Mesendoderm (in vitro differentiated cells): Measurements from ENCODE around the gene PTX4.

Source experiments
- DNase-seq: peaks from one replicate; pipeline ENCODE4 v3.0.0; 2013
- H2AK5ac ChIP-seq: 2 replicates; pipeline ENCODE4 v1.6.1; 2013; ENCODE audit warnings: low read length, inconsistent platforms
- H2BK120ac ChIP-seq: 2 replicates; pipeline ENCODE4 v1.6.1; 2013; ENCODE audit warnings: low read depth, mild to moderate bottlenecking, low read length, moderate library complexity, mixed read lengths
- H2BK15ac ChIP-seq: replicated peaks from 2 replicates; pipeline ENCODE4 v1.6.1; 2013; ENCODE audit warnings: low read depth, mild to moderate bottlenecking, moderate library complexity
- H2BK5ac ChIP-seq: 2 replicates; pipeline ENCODE4 v1.6.1; 2013; ENCODE audit warnings: low read length, inconsistent platforms
- H3K18ac ChIP-seq: 2 replicates; pipeline ENCODE4 v1.6.1; 2013; ENCODE audit warnings: mild to moderate bottlenecking, low read length, mixed read lengths
- H3K23ac ChIP-seq: one replicate; pipeline ENCODE4 v1.6.1; 2013; ENCODE audit warnings: low read length
- H3K27ac ChIP-seq: 2 replicates; pipeline ENCODE4 v1.5.1; 2013; ENCODE audit warnings: low read depth, mild to moderate bottlenecking, inconsistent platforms, low read length, moderate library complexity
- H3K27me3 ChIP-seq: 2 replicates; pipeline ENCODE4 v1.6.1; 2013; ENCODE audit warnings: low read length, control low read depth, mild to moderate bottlenecking, inconsistent platforms; ENCODE audit not compliant: insufficient read depth, poor library complexity
- H3K36me3 ChIP-seq: 2 replicates; pipeline ENCODE4 v1.6.1; 2013; ENCODE audit warnings: low read length, inconsistent platforms; ENCODE audit not compliant: control insufficient read depth, insufficient read depth
- H3K4ac ChIP-seq: one replicate; pipeline ENCODE4 v1.6.1; 2013; ENCODE audit warnings: low read depth, mild to moderate bottlenecking, low read length, moderate library complexity
- H3K4me1 ChIP-seq: 2 replicates; pipeline ENCODE4 v1.6.1; 2013; ENCODE audit warnings: low read depth, low read length, inconsistent platforms; ENCODE audit not compliant: control insufficient read depth
- H3K4me2 ChIP-seq: 2 replicates; pipeline ENCODE4 v1.6.1; 2013; ENCODE audit warnings: low read length
- H3K4me3 ChIP-seq: 2 replicates; pipeline ENCODE4 v1.5.1; 2013; ENCODE audit warnings: mild to moderate bottlenecking, low read length
- H3K56ac ChIP-seq: one replicate; pipeline ENCODE4 v1.6.1; 2013; ENCODE audit warnings: low read length
- H3K79me1 ChIP-seq: 2 replicates; pipeline ENCODE4 v1.6.1; 2013; ENCODE audit warnings: low read length, inconsistent platforms
- H3K79me2 ChIP-seq: 2 replicates; pipeline ENCODE4 v1.6.1; 2013; ENCODE audit warnings: mild to moderate bottlenecking, low read length; ENCODE audit not compliant: control insufficient read depth, insufficient read depth
- H3K9ac ChIP-seq: 2 replicates; pipeline ENCODE4 v1.6.1; 2013; ENCODE audit warnings: low read length, inconsistent platforms
- H4K5ac ChIP-seq: one replicate; pipeline ENCODE4 v1.6.1; 2013; ENCODE audit warnings: low read length
- H4K8ac ChIP-seq: one replicate; pipeline ENCODE4 v1.6.1; 2013; ENCODE audit warnings: low read depth, mild to moderate bottlenecking, control low read depth, low read length, moderate library complexity
- WGBS: extraction: QIAGEN DNeasy Blood & Tissue Kit; methylation state at CpG from one replicate; pipeline ENCODE4 v1.1.7; 2013; ENCODE audit warnings: low lambda C conversion rate, missing lambda C conversion rate; ENCODE audit not compliant: insufficient coverage; ENCODE audit errors: extremely low coverage; 5-methylcytosine and 5-hydroxymethylcytosine counted together

The PTX4 gene

GRCh38 chr16:1534021-1535020, 45.6 kb upstream of the PTX4 start:
- no peak overlapping the region for H2BK5ac ChIP-seq
- no peak overlapping the region for H3K27ac ChIP-seq
- no peak for DNase-seq
- no peak overlapping the region for H3K9ac ChIP-seq
- H2BK15ac ChIP-seq: no peak overlapping the region
- no peak overlapping the region for H4K8ac ChIP-seq
- H3K4ac ChIP-seq: no peak overlapping the region
- H3K79me2 ChIP-seq: no peaks in the 10 kb centered on the region
- H4K5ac ChIP-seq: no peak overlapping the region
- H3K4me1 ChIP-seq: no peaks in the 10 kb centered on the region
- no peak overlapping the region for H3K4me2 ChIP-seq
- no peak overlapping the region for H3K23ac ChIP-seq
- no CpG with 5 or more reads among the region's 57 CpGs for WGBS
- H3K4me3 ChIP-seq: no peak overlapping the region
- no peak overlapping the region for H2BK120ac ChIP-seq
- no peak overlapping the region for H3K56ac ChIP-seq
- no peak overlapping the region for H2AK5ac ChIP-seq
- no peaks in the 10 kb centered on the region for H3K27me3 ChIP-seq
- H3K18ac ChIP-seq: no peak overlapping the region
- no peaks in the 10 kb centered on the region for H3K79me1 ChIP-seq
- H3K36me3 ChIP-seq: no peaks in the 10 kb centered on the region

DNA sequence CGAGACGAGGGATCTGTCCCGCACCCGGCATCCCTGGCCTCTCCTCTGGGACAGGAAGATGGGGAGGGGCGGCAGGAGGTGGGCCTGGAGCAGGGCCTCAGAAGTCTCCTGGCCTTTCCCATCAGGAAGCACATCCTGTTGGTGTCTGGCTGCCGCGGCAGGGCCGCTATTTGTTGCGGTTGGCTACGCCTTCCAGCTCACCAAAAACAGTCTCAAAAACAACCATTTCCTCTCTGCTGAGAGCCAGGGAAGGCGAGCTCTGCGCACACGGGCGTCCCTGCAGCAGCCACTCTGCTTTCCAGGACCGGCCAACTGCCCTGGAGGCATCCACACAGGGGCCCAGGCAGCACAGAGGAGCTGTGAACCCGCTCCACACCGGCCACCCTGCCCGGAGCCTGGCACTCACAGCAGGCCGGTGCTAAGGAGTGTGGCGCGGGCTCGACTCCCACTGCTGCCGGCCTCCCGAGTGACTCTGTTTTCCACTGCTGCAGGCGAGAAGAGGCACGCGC, 44.8 kb upstream of the PTX4 start, which contains the start of gene TMEM204:
TSS of gene TMEM204 (plus strand) at position 224 of the 509 bp plus-strand sequence. CDS start 610 bp downstream, outside the sequence.
- H3K23ac ChIP-seq: peak within 1 kb of the TSS; percentile 45
- H3K9ac ChIP-seq: no peak within 1 kb of the TSS
- no peak within 1 kb of the TSS for H3K4ac ChIP-seq
- H2BK120ac ChIP-seq: no peak within 1 kb of the TSS
- no peaks in the 10 kb centered on the region for H3K79me1 ChIP-seq
- H3K4me1 ChIP-seq: no peaks in the 10 kb centered on the region
- no peaks in the 10 kb centered on the region for H3K36me3 ChIP-seq
- H3K79me2 ChIP-seq: no peaks in the 10 kb centered on the region
- no peak within 1 kb of the TSS for H2BK15ac ChIP-seq
- H3K4me2 ChIP-seq: no peak within 1 kb of the TSS
- no CpG with 5 or more reads among the region's 27 CpGs for WGBS
- no peaks in the 10 kb centered on the region for H3K27me3 ChIP-seq
- no peak within 1 kb of the TSS for H4K8ac ChIP-seq
- no peak within 1 kb of the TSS for H2BK5ac ChIP-seq
- H2AK5ac ChIP-seq: no peak within 1 kb of the TSS
- H4K5ac ChIP-seq: no peak within 1 kb of the TSS
- H3K56ac ChIP-seq: peak within 1 kb of the TSS; percentile 25
- no peak within 1 kb of the TSS for H3K27ac ChIP-seq
- no peak within 1 kb of the TSS for H3K18ac ChIP-seq
- H3K4me3 ChIP-seq: no peak within 1 kb of the TSS
- peak; percentile 55 for DNase-seq

DNA sequence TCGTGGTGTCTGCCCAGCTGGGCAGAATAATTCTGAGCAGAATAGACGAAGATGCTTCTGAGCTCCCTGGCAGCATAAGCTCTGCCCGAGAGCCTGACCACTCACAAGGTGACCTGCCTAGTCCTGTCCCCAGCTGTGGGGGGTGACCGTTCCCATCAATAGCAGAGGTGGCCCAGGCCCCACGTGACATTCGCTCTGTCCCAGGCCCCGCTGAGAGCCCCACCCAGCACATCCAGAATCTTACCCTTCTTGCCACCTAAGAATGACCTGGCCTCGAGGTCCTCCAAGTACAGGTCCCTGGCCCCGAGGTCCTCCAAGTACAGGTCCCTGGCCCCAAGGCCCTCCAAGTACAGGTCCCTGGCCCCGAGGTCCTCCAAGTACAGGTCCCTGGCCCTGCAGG, 44.0 kb upstream of the PTX4 start:
- no peaks in the 10 kb centered on the region for H3K4me1 ChIP-seq
- H3K18ac ChIP-seq: no peak overlapping the region
- H3K4me2 ChIP-seq: no peak overlapping the region
- H3K9ac ChIP-seq: no peak overlapping the region
- no peak overlapping the region for H3K23ac ChIP-seq
- H4K8ac ChIP-seq: no peak overlapping the region
- no peak overlapping the region for H2BK120ac ChIP-seq
- no peaks in the 10 kb centered on the region for H3K79me1 ChIP-seq
- no peak overlapping the region for H3K4ac ChIP-seq
- H2BK15ac ChIP-seq: no peak overlapping the region
- WGBS: no CpG with 5 or more reads among the region's 10 CpGs
- no peaks in the 10 kb centered on the region for H3K36me3 ChIP-seq
- H3K27ac ChIP-seq: no peak overlapping the region
- peak overlapping the region; percentile 7 for H3K56ac ChIP-seq
- no peak overlapping the region for H4K5ac ChIP-seq
- H3K27me3 ChIP-seq: no peaks in the 10 kb centered on the region
- no peak overlapping the region for H2BK5ac ChIP-seq
- no peak overlapping the region for H2AK5ac ChIP-seq
- H3K79me2 ChIP-seq: no peaks in the 10 kb centered on the region
- DNase-seq: no peak
- H3K4me3 ChIP-seq: no peak overlapping the region

GRCh38 chr16:1532081-1532760, 43.5 kb upstream of the PTX4 start:
- no peak overlapping the region for H3K27ac ChIP-seq
- H3K79me1 ChIP-seq: no peaks in the 10 kb centered on the region
- no peak overlapping the region for H2BK120ac ChIP-seq
- H3K27me3 ChIP-seq: no peaks in the 10 kb centered on the region
- no CpG with 5 or more reads among the region's 28 CpGs for WGBS
- H3K79me2 ChIP-seq: no peaks in the 10 kb centered on the region
- H3K23ac ChIP-seq: peak overlapping the region; percentile 45
- H3K36me3 ChIP-seq: no peaks in the 10 kb centered on the region
- no peak overlapping the region for H2BK5ac ChIP-seq
- H2BK15ac ChIP-seq: no peak overlapping the region
- no peak overlapping the region for H3K9ac ChIP-seq
- H4K8ac ChIP-seq: no peak overlapping the region
- H3K4me1 ChIP-seq: no peaks in the 10 kb centered on the region
- H3K56ac ChIP-seq: no peak overlapping the region
- no peak for DNase-seq
- no peak overlapping the region for H3K4me2 ChIP-seq
- H3K18ac ChIP-seq: no peak overlapping the region
- H3K4ac ChIP-seq: no peak overlapping the region
- H3K4me3 ChIP-seq: no peak overlapping the region
- no peak overlapping the region for H2AK5ac ChIP-seq
- no peak overlapping the region for H4K5ac ChIP-seq

- Histone ChIP-seq H3K18ac (no peak overlapping the region), H2BK5ac (no peak overlapping the region), H3K23ac (no peak overlapping the region), H3K4me2 (no peak overlapping the region), H2BK120ac (no peak overlapping the region), H3K4ac (no peak overlapping the region), H2AK5ac (no peak overlapping the region), H3K4me3 (no peak overlapping the region), H3K27me3 (no peaks in the 10 kb centered on the region), H3K56ac (no peak overlapping the region), H4K8ac (no peak overlapping the region), H2BK15ac (no peak overlapping the region), H3K9ac (no peak overlapping the region), H3K79me2 (no peaks in the 10 kb centered on the region), H3K36me3 (no peaks in the 10 kb centered on the region), H3K27ac (no peak overlapping the region), H3K4me1 (no peaks in the 10 kb centered on the region), H3K79me1 (no peaks in the 10 kb centered on the region), H4K5ac (no peak overlapping the region)
- no CpG with 5 or more reads among the region's 14 CpGs for WGBS
- no peak for DNase-seq
Observed at GRCh38 chr16:1531638-1531910, 42.8 kb upstream of the PTX4 start.
